Choroid plexus epithelial cell (primary cell): ENCODE measurements around the gene GDF3.
A peak's percentile ranks its signal among the peaks of the same experiment; 100 is the strongest.
"Not testable (repeated sequence)": the region's sequence is repeated elsewhere in the genome, so short reads cannot be mapped to it uniquely, and the experiment has no call there.

Experiments used
- DNase-seq: peaks from one replicate; pipeline ENCODE4 v3.0.0-alpha.2; 2010; ENCODE audit warnings: low read depth
- H3K4me3 ChIP-seq: 2 replicates; pipeline ENCODE4 v1.5.1; 2011; ENCODE audit warnings: low read depth, mild to moderate bottlenecking, control low read depth, low read length, moderate library complexity
- TF ChIP-seq, protein P1 (sequence below): conservative IDR thresholded peaks from 2 replicates; pipeline ENCODE4 v1.5.1; 2011; ENCODE audit warnings: low read depth, mild to moderate bottlenecking, control low read depth, inconsistent platforms, low read length, moderate library complexity

GDF3 gene

DNA sequence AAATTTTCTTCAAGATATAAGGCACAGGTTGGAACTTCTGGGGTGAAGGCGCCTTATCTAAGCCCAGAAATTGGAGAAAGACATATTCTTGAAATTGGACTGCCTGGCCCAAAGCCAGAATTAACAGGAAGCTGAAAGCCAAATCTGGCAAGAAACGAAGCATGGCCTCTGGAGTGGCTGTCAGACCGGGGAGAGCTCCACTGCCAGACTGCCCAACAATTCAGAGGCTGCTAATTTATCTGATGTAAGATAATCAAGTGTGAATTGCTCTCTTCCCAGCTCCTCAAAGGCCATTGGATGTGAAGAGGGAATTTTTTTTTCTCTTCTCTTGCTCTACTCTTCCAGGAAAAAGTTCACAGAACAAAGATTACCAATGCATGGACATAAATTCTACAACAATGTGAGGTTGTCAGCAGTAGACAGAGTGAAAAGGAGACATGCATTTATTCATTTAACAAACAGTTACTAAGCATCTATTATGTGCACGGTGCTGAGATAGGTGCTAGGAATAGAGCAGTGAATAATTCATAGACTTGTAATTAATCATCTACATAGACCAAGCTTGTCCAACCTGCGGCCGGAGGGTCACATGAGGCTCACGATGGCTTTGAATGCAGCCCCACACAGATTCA lies at the start of gene GDF3:
GDF3 (minus strand) TSS at position 210 of the 632 bp plus-strand sequence; CDS start at position 163, 47 bp downstream.
- TF ChIP-seq, protein P1, sequence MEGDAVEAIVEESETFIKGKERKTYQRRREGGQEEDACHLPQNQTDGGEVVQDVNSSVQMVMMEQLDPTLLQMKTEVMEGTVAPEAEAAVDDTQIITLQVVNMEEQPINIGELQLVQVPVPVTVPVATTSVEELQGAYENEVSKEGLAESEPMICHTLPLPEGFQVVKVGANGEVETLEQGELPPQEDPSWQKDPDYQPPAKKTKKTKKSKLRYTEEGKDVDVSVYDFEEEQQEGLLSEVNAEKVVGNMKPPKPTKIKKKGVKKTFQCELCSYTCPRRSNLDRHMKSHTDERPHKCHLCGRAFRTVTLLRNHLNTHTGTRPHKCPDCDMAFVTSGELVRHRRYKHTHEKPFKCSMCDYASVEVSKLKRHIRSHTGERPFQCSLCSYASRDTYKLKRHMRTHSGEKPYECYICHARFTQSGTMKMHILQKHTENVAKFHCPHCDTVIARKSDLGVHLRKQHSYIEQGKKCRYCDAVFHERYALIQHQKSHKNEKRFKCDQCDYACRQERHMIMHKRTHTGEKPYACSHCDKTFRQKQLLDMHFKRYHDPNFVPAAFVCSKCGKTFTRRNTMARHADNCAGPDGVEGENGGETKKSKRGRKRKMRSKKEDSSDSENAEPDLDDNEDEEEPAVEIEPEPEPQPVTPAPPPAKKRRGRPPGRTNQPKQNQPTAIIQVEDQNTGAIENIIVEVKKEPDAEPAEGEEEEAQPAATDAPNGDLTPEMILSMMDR, result no peak
- H3K4me3 ChIP-seq, result no peak within 1 kb of the TSS
- peak; percentile 31 for DNase-seq

DNA sequence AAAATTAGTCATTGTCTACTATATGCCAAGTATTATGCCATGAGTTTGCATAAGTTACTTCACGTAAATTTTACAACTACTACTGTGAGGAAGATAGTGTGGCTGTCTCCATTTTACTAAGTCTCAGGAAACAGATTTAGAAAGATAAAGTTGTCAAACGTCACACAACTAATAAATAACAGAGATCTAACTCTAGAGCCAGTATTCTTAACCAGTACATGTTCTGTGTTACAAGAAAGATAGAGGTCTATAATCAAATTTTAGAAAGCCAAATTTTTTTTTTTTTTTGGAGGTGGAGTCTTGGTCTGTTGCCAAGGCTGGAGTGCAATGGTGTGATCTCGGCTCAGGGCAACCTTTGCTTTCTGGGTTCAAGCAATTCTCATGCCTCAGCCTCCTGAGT lies 37.4 kb upstream of the GDF3 start:
- TF ChIP-seq, protein P1, result no peak
- no peak for DNase-seq

DNA sequence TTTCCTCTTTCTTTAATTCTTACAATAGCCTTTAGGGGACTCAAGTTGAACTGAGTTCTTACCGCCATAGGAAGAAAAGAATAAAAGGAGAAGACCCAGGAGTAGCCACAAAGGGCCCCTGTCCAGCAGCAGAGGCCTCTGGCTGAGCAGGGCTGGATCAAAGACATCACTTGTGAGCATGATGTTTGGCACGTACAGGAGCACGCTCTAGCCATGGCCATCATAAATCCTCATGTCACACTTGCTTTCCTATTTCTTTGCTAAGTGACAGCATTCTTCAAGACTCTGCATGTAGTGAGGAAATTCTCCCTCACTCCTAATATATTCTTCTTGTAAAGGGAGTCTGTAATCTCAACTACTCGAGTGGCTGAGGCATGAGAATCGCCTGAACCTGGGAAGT lies 35.9 kb upstream of the GDF3 start:
- TF ChIP-seq, protein P1, result no peak
- H3K4me3 ChIP-seq, result no peak overlapping the region
- no peak for DNase-seq

More for the DNA sequence above, 37.4 kb upstream of the GDF3 start:
- no peak overlapping the region for H3K4me3 ChIP-seq

DNA sequence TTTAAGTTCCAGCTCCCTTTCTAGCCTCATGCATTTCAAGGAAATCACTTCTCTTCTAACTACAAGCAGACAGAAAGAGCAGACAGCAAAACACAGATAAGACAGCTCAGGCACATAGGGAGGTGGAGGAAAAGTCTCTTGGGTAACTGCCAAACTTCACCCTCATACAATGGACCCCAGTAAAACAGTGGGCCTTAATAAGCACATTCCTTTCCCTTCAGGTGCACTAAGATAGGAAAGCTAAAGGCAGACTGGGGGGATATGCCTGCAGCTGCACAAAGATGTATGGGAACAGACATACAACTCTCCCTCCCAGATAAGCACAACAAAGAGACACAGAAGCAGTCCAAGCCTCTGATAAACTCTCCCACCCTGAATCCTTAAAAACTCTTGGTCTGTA lies 35.4 kb upstream of the GDF3 start:
- not testable (repeated sequence) for DNase-seq, H3K4me3 ChIP-seq

DNA sequence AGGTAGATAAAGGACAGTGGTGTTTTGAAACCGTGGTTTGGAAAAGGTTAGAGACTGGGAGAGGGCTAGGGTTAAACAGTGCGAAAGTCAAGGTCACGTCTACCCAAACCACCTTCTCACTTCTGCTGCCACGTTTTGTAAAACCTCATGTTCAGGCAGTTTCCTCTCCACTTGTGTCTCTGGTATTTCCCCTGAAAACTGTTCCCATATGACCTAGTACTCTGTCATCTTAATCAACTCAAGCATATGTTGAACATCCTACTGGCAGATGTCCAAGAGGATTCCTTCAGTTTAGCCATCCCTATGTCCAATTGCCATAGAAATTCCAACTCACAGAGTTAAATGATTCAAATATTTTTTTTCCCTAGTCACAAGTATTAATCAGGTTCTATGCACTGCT lies 34.2 kb upstream of the GDF3 start:
- H3K4me3 ChIP-seq, result no peak overlapping the region
- TF ChIP-seq, protein P1, result no peak
- no peak for DNase-seq

DNA sequence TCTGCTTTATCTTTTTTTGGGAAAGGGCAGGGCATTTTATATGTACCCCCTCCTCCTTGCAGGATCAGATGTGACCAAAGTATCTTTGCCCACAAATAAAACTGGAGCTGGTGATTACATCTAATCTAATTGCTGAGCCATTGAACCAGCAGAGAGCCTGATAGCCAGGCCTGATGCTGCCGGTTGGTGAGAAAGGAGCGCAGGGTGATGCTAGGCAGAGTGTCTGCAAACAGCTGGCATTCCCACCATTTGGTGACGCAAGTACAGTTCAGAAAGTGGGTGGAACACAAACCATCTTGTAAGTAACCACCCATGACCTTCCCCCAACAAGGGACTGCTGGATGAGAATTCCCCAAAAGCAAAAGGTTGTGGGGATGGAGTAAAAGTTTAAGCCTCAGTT lies 28.4 kb upstream of the GDF3 start:
- TF ChIP-seq, protein P1, result no peak

DNA sequence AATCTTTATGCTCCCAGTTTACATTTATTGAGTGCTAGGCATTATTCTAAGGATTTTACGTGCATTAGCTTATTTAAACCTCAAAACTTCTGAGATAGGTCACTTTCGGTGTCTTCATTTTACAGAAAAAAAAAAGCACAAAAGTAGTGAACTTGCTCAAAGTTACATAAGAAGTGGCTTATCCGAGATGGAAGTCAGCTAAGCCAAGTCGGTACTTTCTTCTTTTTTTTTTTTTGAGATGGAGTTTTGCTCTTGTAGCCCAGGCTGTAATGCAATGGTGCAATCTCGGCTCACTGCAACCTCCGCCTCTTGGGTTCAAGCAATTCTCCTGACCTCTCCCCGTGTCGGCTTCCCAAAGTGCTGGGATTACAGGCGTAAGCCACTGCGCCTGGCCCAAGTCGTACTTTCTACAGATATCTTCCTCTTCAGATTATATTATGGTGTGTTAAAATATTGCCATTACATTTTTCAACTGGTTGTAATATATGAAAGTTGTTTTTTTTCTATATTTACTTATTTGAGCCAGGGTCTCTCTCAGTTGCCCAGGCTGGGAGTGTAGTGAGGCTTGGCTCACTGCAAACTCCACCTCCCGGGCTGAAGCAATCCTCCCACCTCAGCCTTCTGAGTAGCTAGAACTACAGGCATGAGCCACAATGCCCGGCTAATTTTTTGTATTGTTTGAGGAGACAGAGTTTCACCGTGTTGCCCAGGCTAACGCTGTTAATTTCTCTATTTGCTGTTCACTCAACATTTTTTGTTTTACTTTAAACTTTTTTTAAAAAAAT lies 24.6 kb upstream of the GDF3 start:
- TF ChIP-seq, protein P1, result no peak
- DNase-seq, result no peak
- H3K4me3 ChIP-seq, result no peak overlapping the region

More for the DNA sequence above, 28.4 kb upstream of the GDF3 start:
- H3K4me3 ChIP-seq, result no peak overlapping the region
- DNase-seq, result no peak
